Loucy (cell line): ENCODE data around the gene TRPM3.

Experiments used
- EZH2phosphoT487 ChIP-seq: fragments of 200-600 bp; IDR thresholded peaks from 2 replicates; pipeline ENCODE4 v1.6.1; 2018; ENCODE audit warnings: antibody characterized with exemption, mild to moderate bottlenecking, moderate library complexity, borderline replicate concordance
- TF ChIP-seq, protein P1 (sequence below): fragments of 200-600 bp; sonication (generic); conservative IDR thresholded peaks from 2 replicates; pipeline ENCODE4 v1.5.1; 2014; ENCODE audit warnings: mild to moderate bottlenecking, antibody characterized with exemption, low read length

DNA sequence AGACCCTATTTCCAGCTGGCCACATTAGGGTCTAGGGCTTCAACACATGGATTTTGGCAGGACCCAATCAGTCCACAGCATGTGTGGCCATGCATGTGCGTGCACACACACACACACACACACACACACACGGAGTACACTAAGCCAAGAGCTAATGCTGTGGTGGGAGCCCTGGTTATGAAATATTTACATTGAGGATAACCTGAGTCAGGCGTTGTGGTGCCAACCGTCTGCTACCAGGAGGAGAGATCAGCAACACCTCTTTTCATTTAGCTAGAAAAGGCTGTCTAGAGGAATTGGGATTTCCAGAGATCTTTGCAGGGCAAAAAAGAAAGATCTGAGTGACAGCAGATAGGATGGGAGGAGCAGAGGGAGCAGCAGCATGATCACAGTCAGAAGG lies 141.5 kb downstream of the TRPM3 start:
- TF ChIP-seq, protein P1, sequence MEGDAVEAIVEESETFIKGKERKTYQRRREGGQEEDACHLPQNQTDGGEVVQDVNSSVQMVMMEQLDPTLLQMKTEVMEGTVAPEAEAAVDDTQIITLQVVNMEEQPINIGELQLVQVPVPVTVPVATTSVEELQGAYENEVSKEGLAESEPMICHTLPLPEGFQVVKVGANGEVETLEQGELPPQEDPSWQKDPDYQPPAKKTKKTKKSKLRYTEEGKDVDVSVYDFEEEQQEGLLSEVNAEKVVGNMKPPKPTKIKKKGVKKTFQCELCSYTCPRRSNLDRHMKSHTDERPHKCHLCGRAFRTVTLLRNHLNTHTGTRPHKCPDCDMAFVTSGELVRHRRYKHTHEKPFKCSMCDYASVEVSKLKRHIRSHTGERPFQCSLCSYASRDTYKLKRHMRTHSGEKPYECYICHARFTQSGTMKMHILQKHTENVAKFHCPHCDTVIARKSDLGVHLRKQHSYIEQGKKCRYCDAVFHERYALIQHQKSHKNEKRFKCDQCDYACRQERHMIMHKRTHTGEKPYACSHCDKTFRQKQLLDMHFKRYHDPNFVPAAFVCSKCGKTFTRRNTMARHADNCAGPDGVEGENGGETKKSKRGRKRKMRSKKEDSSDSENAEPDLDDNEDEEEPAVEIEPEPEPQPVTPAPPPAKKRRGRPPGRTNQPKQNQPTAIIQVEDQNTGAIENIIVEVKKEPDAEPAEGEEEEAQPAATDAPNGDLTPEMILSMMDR = no peak
- no peak for TF ChIP-seq EZH2phosphoT487
